AG10803 (cell line): ENCODE data around the gene ELOVL4.
A peak's percentile ranks its signal among the peaks of the same experiment; 100 is the strongest.

ENCODE experiments used
- DNase-seq: peaks from one replicate; pipeline ENCODE4 v3.0.0; 2010; ENCODE audit warnings: low read depth
- H3K4me3 ChIP-seq: 2 replicates; pipeline ENCODE4 v1.5.1; 2011; ENCODE audit warnings: mild to moderate bottlenecking, low read length, control low read depth
- CTCF ChIP-seq: conservative IDR thresholded peaks from 2 replicates; pipeline ENCODE4 v1.5.1; 2011; ENCODE audit warnings: mild to moderate bottlenecking, low read length, control low read depth, inconsistent platforms

ELOVL4 gene

GRCh38 chr6:79947191-79948186 is at the start of gene ELOVL4:
Gene ELOVL4 (minus strand): TSS chr6:79947553. CDS start chr6:79947279, 274 bp downstream.
- peak; percentile 69 for DNase-seq
- no peak for TF ChIP-seq CTCF
- H3K4me3 ChIP-seq: peak within 1 kb of the TSS; percentile 79

- no peak overlapping the region for H3K4me3 ChIP-seq
- DNase-seq: no peak
- no peak for TF ChIP-seq CTCF
These were observed 46.6 kb upstream of the ELOVL4 start for GRCh38 chr6:79993911-79994309.

- no peak for TF ChIP-seq CTCF
- DNase-seq: no peak
- no peak overlapping the region for H3K4me3 ChIP-seq
These were observed 45.9 kb upstream of the ELOVL4 start for GRCh38 chr6:79993012-79993910.

GRCh38 chr6:79989641-79990040 is 42.3 kb upstream of the ELOVL4 start:
- no peak for TF ChIP-seq CTCF
- no peak for DNase-seq
- H3K4me3 ChIP-seq: no peak overlapping the region

- no peak for DNase-seq
- no peak overlapping the region for H3K4me3 ChIP-seq
- no peak for TF ChIP-seq CTCF
These were observed 37.8 kb upstream of the ELOVL4 start for GRCh38 chr6:79985128-79985527.

- no peak overlapping the region for H3K4me3 ChIP-seq
- peak; percentile 22 for DNase-seq
- TF ChIP-seq CTCF: no peak
These were observed 36.9 kb upstream of the ELOVL4 start for GRCh38 chr6:79984261-79984660.
